NCI-H446 treated with DMSO at 0.1 percent for 48 hours (cell line): ENCODE results near the gene VAC14.

Experiments used
- DNase-seq: peaks from one replicate; lab custom pipeline; 2025; lab: John Stamatoyannopoulos, UW

Gene VAC14

DNA sequence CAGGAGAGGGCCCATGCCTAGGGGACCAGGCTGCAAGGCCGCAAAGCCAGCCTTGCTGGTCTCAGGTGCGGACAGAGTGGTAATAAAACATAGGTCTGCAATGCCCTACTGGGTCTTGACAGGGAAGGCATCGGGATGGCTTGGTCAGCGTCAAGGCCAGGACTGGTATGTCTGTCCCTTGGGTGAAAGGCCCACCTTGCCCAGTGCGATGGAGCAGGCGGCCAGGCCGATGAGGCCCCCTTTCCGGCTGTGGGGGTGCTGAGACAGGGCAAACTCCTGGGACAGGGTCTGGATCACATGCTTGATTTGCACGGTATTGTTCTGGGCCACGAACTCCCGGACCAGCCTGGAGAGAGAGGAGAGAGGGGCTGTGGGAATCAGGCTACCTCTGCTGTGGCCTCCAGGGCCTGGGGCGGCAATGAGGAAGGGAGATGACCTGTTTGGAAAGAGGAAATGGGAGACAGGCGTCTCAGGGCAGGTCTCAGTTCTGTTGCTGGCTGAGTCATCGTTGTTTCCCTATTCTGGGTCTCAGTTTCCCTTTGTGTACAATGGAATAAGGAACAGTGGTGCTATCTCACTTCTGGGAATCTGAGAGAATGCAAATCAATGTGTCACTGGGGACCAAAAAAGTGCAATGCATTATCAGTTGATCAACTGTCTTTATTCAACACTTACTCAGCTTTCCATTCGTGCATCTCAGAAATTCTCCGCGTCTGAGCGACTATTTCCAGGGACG, 14.8 kb downstream of the VAC14 start:
- no peak for DNase-seq

DNA sequence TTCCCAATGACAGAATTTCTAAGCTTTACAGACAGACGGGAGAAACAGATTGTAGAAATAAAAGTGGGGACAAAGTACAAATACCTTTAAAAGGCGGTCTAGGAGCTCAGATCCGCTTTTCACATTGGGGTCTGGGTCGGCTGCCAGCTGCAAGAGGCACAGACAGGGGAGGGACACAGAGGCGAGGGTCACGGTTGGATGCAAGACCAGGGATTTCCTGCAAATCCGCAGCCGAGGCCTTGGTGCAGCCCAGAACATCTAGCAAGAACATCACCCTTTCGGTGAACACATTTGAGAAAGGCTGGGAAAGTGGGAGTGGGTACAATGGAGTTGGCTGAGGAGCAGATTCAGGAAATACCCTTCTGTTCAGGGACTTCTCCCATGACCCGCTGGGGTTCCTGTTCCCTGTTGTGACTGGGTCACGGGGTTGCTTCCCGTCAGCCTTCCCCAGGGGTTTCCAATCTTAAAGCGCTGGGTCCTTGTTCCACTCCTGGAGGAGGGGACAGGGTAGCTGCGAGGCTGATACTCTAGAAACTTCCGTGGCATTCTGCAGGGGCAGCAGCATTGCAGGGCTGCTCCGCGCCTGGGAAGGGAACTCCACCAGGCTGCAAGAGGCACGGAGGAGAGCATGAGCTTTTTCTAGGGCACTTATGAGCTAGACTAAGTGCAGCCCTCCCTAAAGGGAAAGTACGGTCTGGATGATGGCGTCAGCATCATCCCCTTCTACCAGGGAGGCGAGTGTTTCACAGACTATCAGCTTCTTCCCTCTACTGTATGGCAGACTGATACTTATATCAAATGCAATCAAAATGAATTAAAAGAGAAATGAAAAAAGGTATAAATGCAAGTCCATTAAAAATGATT, 16.0 kb downstream of the VAC14 start:
- DNase-seq: no peak

DNA sequence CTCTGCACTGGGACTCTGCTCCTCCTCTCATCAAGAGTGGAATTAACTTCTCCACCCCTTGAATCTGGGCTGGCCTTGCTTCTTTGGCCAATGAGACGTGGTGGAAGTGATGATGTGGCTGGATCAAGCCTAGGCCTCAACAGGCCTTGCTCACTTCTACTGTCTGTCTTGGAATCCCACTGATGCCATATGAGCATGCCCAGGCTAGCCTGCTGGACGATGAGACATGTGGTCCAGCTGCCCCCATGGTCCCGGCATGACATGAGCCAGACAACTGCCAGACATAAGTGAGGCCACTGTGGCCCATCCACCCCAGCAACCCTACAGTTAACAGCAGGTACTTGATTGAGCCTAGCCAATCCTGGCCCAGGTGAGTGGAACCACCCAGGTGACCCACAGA, 18.7 kb downstream of the VAC14 start:
- no peak for DNase-seq

DNA sequence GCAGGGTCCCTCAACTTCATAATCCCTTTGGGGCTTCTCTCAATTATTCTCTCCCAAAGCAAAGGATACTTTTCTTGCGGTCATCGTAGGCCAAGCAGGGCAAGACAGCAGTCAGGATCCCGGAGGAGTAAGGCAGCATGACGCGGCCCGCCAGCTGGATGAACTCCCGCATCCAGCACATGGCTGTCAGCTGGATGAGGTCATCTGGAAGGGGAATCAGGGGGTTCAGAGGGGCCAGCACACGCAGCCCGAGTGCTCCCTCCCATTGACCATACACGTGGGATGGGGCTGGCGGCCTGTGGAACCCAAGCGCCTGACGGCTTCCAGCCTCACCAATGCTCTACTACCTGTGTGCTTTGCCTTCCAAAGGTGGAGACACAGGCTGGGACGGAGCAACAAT, 19.2 kb downstream of the VAC14 start:
- DNase-seq: no peak

DNA sequence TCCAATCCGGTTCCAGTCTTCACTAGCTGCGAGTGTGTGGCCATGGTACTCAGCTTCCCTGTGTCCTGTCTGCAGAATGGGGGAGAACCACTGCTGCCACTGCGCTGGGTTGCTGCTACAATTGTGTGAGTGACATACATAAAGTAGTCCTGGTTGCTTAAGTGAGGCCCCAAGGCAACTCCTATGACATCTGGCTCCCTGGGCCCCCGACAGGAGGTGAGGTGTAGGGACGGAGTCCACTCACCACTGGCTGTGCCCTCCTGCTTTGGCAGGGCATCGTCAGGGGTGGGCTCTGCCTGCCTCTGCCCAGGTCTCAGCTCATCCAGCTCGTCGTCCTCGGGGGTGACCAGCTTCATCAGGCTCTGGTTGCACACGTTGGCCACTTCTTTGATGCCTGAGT, 20.4 kb downstream of the VAC14 start:
- no peak for DNase-seq

DNA sequence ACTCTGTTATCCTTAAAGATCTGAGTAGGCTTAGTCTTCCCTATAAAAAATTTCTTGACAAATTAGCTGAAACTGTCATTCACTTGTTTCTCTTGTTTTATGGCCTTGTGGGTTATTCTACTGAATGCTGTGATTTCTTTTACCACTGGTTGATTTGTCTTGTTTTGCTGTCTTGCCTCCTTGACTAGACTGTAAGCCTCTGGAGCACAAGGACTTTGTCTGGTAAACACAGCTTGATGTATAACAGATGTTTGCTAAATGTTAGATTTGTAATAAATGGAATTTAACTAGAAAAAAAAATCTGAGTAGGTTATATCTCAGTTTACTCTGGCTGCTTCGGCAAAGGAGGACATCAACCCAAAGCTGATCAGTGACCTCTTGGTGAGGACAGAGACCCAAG, 21.6 kb downstream of the VAC14 start:
- no peak for DNase-seq

DNA sequence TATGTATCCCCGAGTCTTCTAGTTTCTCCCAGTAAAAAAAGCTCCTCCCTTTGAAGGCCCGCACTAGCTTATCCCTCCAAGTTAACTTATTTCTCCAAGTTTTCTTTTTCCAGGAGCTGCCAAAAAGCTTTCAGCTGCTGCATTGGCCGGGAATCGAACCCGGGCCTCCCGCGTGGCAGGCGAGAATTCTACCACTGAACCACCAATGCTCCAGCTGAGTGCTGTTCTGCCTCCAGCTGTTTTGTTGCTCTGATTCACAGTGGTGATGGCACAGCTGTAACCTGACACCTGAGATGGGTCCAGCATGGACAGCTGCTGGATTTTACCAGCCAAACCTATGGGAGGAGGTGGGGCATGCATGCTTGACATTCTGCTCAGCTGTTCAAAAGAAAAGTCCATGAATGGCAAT, 22.1 kb downstream of the VAC14 start:
- DNase-seq: no peak

DNA sequence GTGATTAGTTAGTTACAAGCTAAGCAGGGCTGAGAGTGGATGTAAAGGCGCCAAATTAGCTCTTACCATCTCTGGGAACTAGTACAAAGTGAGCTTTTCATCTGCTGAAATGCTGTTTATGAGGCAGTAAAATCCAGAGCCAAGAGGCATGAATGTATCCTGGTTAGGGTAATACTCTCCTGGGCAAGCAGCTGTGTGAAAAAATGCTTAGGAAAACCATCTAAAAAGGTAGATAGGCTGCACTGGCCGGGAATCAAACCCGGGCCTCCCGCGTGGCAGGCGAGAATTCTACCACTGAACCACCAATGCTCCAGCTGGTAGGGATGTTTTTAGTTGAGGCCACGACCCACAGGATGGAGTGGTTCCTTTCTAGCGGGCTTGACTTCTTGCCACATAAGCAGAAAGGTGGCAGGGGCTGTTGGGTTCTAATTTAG, 23.0 kb downstream of the VAC14 start:
- no peak for DNase-seq

DNA sequence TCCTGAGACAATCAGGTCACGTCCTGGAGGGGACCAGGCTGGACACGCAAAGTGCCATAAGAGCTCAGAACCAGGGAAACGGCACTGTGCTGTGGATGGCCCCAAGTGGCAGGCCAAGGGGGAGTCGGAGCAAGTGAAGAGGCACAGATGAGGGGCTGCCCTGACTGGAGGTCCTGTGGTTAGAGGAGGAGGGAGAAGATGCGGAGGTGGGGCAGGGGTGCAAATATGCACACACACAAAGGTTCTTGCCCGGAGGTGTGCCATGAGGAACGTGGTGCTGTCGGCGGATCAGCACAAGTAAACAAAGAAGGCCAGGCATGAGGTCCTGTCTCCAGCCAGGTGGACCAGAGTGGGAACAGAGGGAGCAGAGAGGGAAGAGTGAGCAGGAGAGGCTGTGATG, 23.5 kb downstream of the VAC14 start:
- no peak for DNase-seq

DNA sequence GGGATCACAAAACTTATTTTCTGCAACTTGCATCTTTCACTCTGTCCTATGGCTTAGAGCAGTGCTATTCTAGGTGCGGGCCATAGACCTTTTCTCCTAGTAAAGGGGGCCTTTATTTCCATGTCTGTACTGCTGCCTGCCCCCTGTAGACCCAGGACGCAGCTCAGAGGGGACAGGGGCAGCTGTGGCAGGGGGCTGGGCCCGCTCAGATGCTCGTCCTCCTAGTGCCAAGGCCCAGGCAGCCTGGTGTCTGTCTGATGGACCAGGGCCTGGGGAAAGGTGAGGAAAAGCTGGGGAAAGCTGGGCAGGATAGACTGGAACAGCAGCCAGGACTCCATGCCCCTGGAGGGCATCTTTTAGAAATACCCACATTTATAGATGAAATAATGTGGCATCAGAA, 25.6 kb downstream of the VAC14 start:
- no peak for DNase-seq

DNA sequence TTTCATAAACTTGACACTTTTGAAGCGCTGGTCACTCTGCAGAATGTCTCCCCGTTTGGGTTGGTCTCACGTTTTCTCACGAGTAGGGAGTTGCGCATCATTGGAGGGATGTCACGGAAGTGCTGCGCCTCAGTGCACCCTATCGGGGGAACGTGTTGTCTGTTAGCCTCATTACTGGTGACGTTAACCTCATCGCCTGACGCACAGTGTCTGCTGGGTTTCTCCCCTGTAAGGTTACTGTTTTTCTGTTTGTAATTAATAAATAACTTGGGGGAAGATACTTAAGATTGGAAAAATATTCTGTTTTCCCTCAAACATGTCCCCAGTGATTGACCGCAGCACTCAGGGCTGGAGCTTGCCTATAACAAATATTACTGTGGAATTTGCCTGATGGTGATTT, 26.7 kb downstream of the VAC14 start:
- no peak for DNase-seq

DNA sequence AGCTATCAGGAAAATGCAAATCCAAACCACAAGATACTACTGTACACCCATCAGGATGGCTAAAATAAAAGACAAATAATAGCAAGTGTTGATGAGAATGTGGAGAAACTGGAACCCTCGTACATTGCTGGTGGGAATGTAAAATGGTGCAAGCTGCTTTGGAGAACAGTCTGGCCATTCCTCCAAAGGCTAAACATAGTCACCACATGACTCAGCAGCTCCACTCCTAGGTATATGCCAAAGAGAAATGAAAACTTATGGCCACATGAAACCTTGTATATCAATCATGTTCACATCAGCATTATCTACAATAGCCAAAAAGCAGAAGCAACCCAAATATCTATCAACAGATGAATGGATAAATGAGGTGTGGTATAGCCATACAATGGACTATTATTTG, 28.5 kb downstream of the VAC14 start:
- no peak for DNase-seq

DNA sequence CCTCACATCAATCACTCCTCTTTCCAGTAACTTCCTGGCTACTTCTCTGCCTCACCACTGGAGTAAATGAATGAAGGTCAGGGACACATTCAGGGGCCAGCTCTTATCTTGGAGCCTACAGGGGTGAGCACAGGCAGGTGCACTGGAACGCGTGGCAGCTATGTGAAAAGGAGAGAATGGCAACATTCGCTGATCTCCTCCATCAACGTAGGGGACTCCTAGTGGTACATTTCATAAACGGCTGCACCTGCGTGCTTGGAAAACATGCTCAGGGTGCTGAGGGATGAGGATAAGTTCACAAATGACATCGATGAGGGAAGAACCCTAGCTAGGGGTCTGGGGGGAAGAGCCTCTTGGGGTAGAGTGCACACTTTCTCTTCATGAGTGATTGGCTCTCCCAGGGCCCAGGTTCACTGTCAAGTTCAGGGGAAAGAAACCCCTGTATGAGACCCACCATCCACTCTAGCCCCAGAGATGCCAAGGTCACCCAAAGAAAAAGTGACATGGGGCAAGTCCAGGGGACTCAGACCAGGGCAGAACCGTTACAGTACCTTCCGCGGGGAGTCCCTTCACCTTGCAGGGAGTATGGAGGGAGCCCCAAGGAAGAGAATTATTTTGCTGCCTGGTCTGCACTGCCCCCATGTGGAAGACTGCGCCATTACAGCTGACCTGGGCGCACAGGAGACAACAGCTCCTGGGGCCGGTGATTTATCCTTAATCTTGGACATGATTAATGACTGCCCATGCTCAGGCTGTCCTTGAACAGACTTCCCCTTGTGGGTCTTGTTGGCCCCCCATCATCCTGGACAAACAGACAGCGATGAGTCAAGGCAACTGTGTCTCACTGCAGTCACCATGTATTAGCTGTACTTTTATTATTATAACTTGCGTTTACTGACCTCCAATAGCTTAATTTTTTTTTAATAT, 30.1 kb downstream of the VAC14 start:
- DNase-seq: peak; percentile 1

DNA sequence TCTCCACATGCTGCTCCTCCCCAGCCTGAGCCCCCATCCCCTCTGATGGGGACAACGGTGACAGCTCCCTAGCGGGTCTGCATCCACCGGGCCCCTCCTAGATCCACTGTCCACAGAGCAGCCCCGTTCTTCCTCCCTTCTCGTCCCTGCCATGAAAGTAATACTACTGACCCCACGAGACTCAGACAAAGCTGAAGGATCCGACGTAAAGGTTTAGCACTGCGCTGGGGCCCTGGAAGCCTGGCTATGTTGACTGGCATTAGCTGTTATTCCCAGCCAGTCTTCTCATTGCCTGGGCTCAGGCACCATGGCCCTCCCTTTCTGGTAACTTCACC, 30.7 kb downstream of the VAC14 start:
- no peak for DNase-seq

DNA sequence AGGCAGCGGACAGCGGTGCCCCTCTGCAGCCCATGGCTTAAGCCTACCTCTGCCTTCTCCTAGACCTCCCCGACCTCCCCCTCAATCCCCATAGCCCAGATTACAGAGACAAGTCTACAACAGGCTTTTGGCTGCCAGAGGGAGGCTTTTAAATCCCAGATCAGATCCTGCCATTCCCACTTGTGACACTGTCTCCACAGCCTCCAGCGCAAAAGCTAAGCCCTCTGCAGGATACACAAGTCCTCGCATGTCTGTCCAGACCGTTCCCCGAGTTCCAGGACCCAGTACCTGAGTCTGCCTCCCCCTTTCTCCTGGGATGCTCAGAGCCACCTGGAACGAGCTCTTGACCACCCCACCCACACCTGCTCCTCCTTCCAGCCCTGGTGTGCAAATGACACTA, 31.2 kb downstream of the VAC14 start:
- DNase-seq: no peak

DNA sequence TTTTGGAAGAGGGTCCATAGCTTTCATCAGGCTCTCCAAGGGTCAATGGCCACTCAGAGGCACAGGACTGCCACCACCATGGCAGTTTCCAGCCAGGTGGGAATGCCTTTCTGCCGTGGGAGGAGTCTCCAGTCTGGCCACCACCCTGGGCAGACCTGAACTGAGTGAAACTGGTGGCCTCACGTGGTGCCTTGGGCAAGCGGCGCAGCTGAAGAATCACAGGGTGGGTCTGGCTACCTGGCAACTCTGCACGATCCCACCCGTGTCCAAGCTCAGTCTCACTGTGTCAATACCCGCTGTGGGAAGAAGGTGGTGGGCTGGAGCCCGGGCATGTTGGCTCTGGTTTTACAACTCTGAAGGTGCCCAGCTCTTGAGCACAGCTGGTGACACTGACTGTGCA, 31.8 kb downstream of the VAC14 start:
- no peak for DNase-seq

DNA sequence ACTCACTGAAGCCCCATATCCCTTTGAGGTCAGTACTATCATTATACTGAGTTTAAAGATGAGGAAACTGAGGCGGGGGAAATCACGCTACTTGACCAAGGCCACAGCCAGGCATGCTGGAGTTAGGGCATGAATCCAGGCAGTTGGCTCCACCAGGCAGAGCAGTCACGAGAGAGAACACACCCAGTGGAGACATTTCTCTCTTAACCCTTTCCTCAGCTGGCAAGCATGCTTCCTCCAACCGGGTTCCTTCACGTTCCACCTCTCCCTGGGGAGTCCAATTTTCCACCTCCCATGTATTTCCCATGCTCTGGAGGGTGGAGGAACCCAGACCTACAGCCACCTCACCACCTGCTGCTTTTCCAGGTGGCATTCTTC, 32.8 kb downstream of the VAC14 start:
- DNase-seq: no peak

DNA sequence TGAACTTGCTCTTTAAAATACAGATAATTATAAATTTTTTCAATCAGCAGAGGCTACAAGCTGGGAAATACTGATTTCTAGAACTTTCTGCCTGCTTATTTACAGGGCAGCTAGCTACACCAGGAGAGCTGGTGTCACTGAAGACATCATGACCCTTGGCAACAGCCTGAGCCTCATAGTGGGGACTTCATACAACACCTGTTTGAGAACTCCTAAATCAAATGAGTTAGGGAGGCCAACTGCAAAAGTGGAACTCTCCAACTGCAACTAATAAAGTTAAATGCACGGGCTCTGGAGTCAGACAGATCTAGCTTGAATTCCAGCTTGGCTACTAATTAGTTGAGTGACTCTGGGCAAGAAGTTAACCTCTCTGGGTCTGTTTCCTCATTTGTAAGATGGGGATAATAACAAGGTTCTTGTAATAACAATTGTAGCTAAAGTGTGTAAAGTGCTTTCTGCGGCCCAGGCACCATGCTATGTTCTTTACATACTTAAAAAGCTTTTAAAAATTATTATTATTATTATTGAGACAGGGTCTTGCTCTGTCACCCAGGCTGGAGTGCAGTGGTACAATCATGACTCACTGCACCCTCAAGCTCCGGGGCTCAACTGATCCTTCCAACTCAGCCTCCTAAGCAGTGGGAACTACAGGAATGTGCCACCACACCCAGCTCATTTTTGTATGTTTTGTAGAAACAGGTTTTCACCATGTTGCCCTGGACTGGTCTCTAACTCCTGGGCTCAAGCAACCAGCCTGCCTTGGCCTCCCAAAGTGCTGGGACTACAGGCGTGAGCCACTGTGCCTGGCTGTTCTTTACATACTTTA, 33.4 kb downstream of the VAC14 start:
- no peak for DNase-seq

DNA sequence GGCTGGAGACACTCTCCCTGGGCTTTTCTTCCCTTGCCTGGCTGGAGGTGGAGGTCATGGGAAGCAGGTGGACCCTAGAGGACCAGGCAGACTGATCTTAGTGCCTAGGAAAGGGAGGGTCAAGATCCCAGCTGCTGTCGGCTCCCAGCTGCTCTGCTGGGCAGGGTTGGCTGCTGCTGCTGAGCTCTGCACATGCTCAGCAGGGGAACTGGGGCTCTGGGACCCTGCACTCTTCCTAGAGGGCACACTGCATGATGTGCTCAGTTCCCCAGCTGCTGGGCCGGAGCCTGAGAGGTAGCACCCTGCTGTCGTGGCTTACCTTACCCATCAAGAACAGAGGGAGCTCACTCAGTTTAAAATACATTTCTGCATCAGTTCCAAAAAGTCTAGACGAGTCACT, 34.3 kb downstream of the VAC14 start:
- DNase-seq: no peak

DNA sequence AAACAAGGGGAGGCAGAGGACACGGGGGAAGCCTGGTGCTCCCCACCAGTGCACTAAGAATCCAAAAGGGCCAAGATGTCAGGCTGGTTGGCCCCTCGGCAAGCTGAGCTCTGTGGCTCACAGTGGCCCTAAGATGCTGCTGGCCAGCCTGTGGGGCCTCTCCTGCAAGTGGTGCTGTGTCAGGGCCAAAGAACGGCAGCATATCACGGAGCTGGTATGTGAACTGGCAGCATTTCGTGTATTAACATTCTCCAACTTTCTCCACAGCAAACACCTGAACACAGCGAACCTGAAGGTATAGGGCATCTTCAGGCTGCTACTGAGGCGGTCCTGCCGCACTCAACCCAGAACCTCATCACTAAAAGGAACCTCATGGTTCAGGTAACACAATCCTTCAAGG, 34.8 kb downstream of the VAC14 start:
- DNase-seq: no peak

DNA sequence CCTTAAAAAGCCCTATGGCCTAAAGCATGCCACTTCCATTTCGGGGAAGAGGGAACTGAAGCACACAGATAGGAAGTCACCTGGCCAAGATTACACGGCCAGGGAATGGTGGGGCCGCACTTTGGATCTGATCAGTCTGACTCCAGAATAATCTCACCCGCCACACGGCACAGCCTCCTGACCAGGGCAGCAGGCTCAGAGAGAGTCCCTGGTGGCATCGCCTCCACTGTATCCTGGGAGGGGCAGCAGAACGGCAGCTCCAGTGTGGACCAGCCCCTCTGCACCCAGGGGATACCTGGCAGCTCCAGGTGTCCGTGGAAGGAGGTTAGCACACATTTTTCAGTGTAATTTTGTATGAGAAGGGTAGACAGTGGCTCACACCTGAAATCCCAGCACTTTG, 35.5 kb downstream of the VAC14 start:
- no peak for DNase-seq

DNA sequence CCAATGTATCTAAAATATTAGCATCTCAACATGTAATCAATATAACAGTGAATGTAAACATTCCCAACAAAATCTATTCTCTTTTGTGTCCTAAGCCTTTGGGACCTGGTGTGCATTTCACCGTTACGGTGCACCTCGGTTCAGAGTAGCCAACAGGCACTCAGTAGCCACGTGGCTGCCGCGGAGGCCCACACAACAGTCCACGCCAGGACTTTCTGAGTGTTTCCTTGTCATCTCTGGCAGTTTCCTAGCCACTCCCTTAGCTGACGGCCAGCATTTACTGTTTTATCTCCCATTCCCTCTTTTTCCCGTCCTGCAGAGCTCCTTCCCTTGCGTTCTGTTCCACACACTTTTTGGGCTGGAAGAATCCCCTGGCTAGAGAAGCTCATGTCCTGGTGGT, 36.3 kb downstream of the VAC14 start:
- DNase-seq: no peak
